Endothelial cell (in vitro differentiated cells): Measurements from ENCODE around the gene TRIM14. TPM values are rescaled to one million over a fixed set of nuclear protein-coding genes. Genes with fewer than 3 reads are reported as not detected.
"Not testable (repeated sequence)": the region's sequence is repeated elsewhere in the genome, so short reads cannot be mapped to it uniquely, and the experiment has no call there.

Source experiments
- DNase-seq: peaks from one replicate; pipeline ENCODE4 v3.0.0; 2021; ENCODE audit warnings: low spot score
- H3K27ac Mint-ChIP-seq: one replicate; pipeline ENCODE4 v1.8.0; 2021; ENCODE audit warnings: mixed read lengths, inconsistent platforms; ENCODE audit not compliant: unreplicated experiment
- H3K27me3 Mint-ChIP-seq: one replicate; pipeline ENCODE4 v1.8.0; 2021; ENCODE audit warnings: mild to moderate bottlenecking, moderate library complexity, mixed read lengths, inconsistent platforms; ENCODE audit not compliant: unreplicated experiment
- H3K36me3 Mint-ChIP-seq: one replicate; pipeline ENCODE4 v1.8.0; 2021; ENCODE audit warnings: mild to moderate bottlenecking, low read depth, mixed read lengths, inconsistent platforms; ENCODE audit not compliant: unreplicated experiment
- H3K4me1 Mint-ChIP-seq: one replicate; pipeline ENCODE4 v1.8.0; 2021; ENCODE audit warnings: mild to moderate bottlenecking, mixed read lengths, inconsistent platforms; ENCODE audit not compliant: unreplicated experiment
- H3K4me3 Mint-ChIP-seq: one replicate; pipeline ENCODE4 v1.8.0; 2021; ENCODE audit warnings: mild to moderate bottlenecking, mixed read lengths, inconsistent platforms; ENCODE audit not compliant: unreplicated experiment
- H3K9me3 Mint-ChIP-seq: one replicate; pipeline ENCODE4 v1.8.0; 2021; ENCODE audit warnings: mixed read lengths, inconsistent platforms; ENCODE audit not compliant: unreplicated experiment
- CTCF ChIP-seq: fragments of 200-600 bp; sonication (generic); IDR thresholded peaks from one replicate; pipeline ENCODE4 v1.5.0; 2021; ENCODE audit warnings: antibody characterized with exemption; ENCODE audit not compliant: unreplicated experiment
- total RNA-seq: library from RNA; stranded (reverse); fragmentation: NEBNext Ultra II Directional; extraction: Animal tissue kit (Norgen Biotek cat#: 25700); gene quantifications from one replicate; pipeline ENCODE4 v1.2.1, GENCODE V29; 2021; ENCODE audit not compliant: unreplicated experiment

The TRIM14 gene
- total RNA-seq, 1 donor from 2014 or later, result 0.97 TPM

GRCh38 chr9:98124637-98125426 lies 5.8 kb upstream of the TRIM14 start:
- Mint-ChIP-seq H3K36me3 (no peaks in the 10 kb centered on the region), H3K27ac (no peak overlapping the region), H3K4me1 (peaks cover 4% of the 10 kb centered on the region), H3K4me3 (no peak overlapping the region), H3K9me3 (no peaks in the 10 kb centered on the region), H3K27me3 (no peaks in the 10 kb centered on the region)
- no peak for DNase-seq
- TF ChIP-seq CTCF, result no peak

DNA sequence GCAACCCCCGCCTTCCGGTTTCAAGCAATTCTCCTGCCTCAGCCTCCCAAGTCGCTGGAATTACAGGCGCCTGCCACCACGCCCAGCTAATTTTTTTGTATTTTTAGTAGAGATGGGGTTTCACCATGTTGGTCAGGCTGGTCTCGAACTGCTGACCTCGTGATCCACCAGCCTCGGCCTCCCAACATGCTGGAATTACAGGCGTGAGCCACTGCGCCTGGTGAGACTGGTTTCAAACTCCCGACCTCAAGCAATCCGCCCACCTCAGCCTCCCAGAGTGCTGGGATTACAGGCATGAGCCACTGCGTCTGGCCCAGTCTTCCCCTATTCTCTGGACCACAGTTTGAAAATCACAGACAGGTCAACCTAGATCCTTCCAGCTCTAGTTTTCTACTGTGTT lies 5.1 kb upstream of the TRIM14 start:
- H3K9me3 Mint-ChIP-seq, H3K36me3 Mint-ChIP-seq, DNase-seq, H3K4me1 Mint-ChIP-seq, H3K27ac Mint-ChIP-seq, H3K27me3 Mint-ChIP-seq, H3K4me3 Mint-ChIP-seq: not testable (repeated sequence)

DNA sequence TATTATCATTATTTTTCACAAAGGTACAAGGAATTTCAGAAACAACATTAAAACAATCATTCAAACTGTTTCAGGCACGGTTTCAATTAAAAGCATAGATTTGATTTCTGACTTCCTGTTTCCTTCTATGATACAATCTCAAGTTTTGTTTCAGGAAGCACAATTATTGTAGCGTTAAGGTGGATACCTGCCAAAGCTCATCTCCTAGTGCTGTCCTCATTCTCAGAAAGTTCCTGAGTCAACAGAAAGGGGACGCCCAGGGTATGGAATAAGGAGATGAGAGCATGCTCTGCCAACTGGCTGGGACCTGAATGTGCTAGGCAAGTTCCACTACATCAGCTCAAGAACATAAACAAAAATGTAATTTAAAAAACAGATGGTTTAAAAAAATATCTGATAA lies 2.0 kb upstream of the TRIM14 start:
- Mint-ChIP-seq H3K9me3 (no peaks in the 10 kb centered on the region), H3K27ac (no peak overlapping the region), H3K36me3 (no peaks in the 10 kb centered on the region), H3K4me1 (peaks cover 6% of the 10 kb centered on the region), H3K27me3 (peaks cover 2% of the 10 kb centered on the region), H3K4me3 (no peak overlapping the region)
- TF ChIP-seq CTCF, result no peak
- no peak for DNase-seq

- H3K27me3 Mint-ChIP-seq, result peaks cover 2% of the 10 kb centered on the region
- H3K36me3 Mint-ChIP-seq, result no peaks in the 10 kb centered on the region
- peaks cover 6% of the 10 kb centered on the region for H3K4me1 Mint-ChIP-seq
- no peak for TF ChIP-seq CTCF
- H3K27ac Mint-ChIP-seq, result no peak overlapping the region
- no peaks in the 10 kb centered on the region for H3K9me3 Mint-ChIP-seq
- no peak overlapping the region for H3K4me3 Mint-ChIP-seq
- DNase-seq, result no peak
Measured at GRCh38 chr9:98120476-98120875, 1.5 kb upstream of the TRIM14 start.

DNA sequence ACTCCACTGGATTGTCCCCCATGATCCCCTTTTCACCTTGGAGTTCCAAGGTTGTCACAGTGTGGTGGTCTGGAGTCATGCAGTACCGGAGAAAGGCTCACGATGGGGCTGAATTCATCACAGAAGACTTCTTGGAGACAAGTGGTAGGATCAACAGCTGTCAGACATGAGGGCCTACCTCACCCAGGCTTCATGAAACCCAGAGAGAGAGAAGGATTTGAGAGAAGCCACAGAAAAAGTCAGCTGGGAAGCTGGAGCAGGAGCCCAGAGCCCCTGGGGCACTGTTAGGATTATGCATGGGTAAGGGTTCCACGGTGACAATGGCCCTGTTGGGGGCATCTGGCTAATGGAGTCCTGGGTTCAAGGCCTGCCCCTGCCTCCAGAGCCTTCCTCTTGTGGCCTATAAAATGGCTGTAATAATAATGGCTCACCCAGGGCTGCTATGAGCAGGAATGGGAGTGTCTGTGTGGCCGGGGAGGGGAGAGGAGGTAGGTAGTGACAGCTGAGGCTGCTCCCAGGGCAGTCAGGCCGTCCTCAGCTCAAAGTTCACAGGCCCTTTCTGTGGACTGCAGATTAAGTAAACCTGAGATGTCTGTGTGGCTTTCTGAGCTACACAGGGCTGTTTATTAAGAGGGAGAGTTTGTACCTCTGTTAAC lies 910 bp downstream of the TRIM14 start:
- peak overlapping the region; percentile 85 for H3K4me3 Mint-ChIP-seq
- no peaks in the 10 kb centered on the region for H3K9me3 Mint-ChIP-seq
- no peak overlapping the region for H3K27ac Mint-ChIP-seq
- H3K27me3 Mint-ChIP-seq, result peaks cover 2% of the 10 kb centered on the region
- peaks cover 6% of the 10 kb centered on the region for H3K4me1 Mint-ChIP-seq
- TF ChIP-seq CTCF, result no peak
- no peak for DNase-seq
- H3K36me3 Mint-ChIP-seq, result no peaks in the 10 kb centered on the region

DNA sequence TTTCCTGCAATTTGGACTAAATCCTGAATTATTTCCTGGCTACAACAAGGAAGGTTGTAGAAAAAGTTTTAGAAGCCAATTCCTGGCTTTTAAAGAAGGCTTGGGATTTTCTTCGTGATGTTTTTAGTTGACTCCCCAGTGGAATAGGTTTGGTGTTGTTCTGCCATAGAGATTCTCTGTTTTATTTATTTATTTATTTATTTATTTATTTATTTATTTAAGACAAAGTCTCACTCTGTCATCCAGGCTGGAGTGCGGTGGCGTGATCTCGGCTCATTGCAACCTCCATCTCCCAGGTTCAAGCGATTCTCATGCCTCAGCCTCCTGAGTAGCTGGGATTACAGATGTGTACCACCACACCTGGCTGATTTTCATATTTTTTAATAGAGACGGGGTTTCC lies 1.9 kb downstream of the TRIM14 start:
- not testable (repeated sequence) for H3K4me3 Mint-ChIP-seq, H3K27ac Mint-ChIP-seq, H3K9me3 Mint-ChIP-seq, H3K36me3 Mint-ChIP-seq, H3K27me3 Mint-ChIP-seq, DNase-seq, H3K4me1 Mint-ChIP-seq
